ENCODE measurements around the gene CYP4F8.
"Not testable (repeated sequence)": the region's sequence is repeated elsewhere in the genome, so short reads cannot be mapped to it uniquely, and the experiment has no call there.

The CYP4F8 gene

GRCh38 chr19:15679089-15679488, 64.1 kb downstream of the CYP4F8 start:
- no peak for TF ChIP-seq CTCF (IDR thresholded peaks at IDR 0.05; ENCODE audit: low read depth, low read length)
- TF ChIP-seq EZH2phosphoT487 (IDR thresholded peaks at IDR 0.05; ENCODE audit: low read depth), result no peak
- Histone ChIP-seq H3K4me1 (ENCODE audit: low read length) (no peaks in the 10 kb centered on the region), H3K4me3 (ENCODE audit: low read length) (no peak overlapping the region), H3K36me3 (replicated peaks; ENCODE audit: low read depth, low read length) (no peaks in the 10 kb centered on the region), H4K20me1 (ENCODE audit: insufficient read depth, low read length) (no peaks in the 10 kb centered on the region), H3K4me2 (ENCODE audit: low read length) (no peak overlapping the region), H3K79me2 (ENCODE audit: low read length) (no peaks in the 10 kb centered on the region), H3K9me3 (ENCODE audit: insufficient read depth, low read length) (no peaks in the 10 kb centered on the region), H3K27ac (ENCODE audit: low read length) (no peak overlapping the region), H3K9ac (ENCODE audit: low read length) (no peak overlapping the region), H3K27me3 (ENCODE audit: low read depth, low read length) (no peaks in the 10 kb centered on the region), H2AFZ (ENCODE audit: low read depth, low read length) (no peak overlapping the region)

DNA sequence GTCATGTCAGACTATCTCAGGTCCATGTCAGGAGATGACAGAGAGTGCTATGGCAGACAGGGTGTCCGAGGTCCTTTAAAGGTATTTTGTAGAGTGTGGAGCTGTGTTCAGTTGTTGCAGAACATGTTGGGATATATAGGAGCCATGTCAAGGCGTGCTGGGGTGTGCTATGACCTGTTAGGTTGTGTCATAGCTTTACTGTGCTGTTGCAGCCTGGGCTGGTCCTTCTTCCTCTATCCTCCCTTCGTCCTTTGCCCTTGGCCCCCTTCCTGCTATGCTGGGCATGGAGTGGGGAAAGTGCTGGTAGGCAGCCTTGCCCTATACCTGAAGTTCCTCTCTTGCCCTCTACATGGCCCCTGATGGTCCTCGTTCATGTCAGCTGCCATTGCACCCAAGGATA, 64.8 kb downstream of the CYP4F8 start:
- not testable (repeated sequence) for H3K27me3 ChIP-seq (ENCODE audit: low read depth, low read length); H2AFZ ChIP-seq (ENCODE audit: low read depth, low read length); H4K20me1 ChIP-seq (ENCODE audit: insufficient read depth, low read length); H3K27ac ChIP-seq (ENCODE audit: low read length); H3K9ac ChIP-seq (ENCODE audit: low read length); H3K36me3 ChIP-seq (replicated peaks; ENCODE audit: low read depth, low read length); H3K4me1 ChIP-seq (ENCODE audit: low read length); H3K4me3 ChIP-seq (ENCODE audit: low read length); H3K4me2 ChIP-seq (ENCODE audit: low read length); H3K9me3 ChIP-seq (ENCODE audit: insufficient read depth, low read length); H3K79me2 ChIP-seq (ENCODE audit: low read length)

All from OCI-LY3 (cell line).